ENCODE results near the gene CSRP1.

DNA sequence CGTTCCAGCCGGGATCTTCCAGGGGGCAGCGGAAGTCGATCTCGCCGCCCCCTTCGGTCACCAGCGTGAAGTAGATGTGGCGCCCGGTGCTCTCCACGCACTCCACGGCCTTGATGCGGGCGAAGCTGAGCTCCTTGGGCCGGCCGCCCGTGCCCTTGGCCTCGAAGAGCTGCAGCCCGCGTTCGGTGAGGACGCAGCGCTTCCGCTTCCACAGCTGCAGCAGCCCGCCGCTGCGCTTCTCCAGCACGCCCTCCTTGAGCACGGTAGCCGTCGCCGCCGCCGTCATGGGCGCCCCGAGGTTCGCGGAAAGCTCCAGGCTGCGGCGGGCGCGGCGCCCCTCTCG lies 38.5 kb downstream of the CSRP1 start:
- TF ChIP-seq, protein P1, sequence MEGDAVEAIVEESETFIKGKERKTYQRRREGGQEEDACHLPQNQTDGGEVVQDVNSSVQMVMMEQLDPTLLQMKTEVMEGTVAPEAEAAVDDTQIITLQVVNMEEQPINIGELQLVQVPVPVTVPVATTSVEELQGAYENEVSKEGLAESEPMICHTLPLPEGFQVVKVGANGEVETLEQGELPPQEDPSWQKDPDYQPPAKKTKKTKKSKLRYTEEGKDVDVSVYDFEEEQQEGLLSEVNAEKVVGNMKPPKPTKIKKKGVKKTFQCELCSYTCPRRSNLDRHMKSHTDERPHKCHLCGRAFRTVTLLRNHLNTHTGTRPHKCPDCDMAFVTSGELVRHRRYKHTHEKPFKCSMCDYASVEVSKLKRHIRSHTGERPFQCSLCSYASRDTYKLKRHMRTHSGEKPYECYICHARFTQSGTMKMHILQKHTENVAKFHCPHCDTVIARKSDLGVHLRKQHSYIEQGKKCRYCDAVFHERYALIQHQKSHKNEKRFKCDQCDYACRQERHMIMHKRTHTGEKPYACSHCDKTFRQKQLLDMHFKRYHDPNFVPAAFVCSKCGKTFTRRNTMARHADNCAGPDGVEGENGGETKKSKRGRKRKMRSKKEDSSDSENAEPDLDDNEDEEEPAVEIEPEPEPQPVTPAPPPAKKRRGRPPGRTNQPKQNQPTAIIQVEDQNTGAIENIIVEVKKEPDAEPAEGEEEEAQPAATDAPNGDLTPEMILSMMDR (CRISPR knock-in tag; IDR thresholded peaks at IDR 0.05): no peak
- TF ChIP-seq ZNF224 (CRISPR knock-in tag; IDR thresholded peaks at IDR 0.05) (no peak), TCF12 (IDR thresholded peaks at IDR 0.05) (no peak), TCF12 (CRISPR knock-in tag; IDR thresholded peaks at IDR 0.05) (no peak)
